Activated T-helper 1 cell treated with Interleukin-2 at 50 U/mL for 16 hours (primary cell): ENCODE results near the gene TCP11.

ENCODE experiments used
- DNase-seq: peaks from one replicate; pipeline ENCODE4 v3.0.0-alpha.2; 2020; ENCODE audit warnings: low read depth

The TCP11 gene

DNA sequence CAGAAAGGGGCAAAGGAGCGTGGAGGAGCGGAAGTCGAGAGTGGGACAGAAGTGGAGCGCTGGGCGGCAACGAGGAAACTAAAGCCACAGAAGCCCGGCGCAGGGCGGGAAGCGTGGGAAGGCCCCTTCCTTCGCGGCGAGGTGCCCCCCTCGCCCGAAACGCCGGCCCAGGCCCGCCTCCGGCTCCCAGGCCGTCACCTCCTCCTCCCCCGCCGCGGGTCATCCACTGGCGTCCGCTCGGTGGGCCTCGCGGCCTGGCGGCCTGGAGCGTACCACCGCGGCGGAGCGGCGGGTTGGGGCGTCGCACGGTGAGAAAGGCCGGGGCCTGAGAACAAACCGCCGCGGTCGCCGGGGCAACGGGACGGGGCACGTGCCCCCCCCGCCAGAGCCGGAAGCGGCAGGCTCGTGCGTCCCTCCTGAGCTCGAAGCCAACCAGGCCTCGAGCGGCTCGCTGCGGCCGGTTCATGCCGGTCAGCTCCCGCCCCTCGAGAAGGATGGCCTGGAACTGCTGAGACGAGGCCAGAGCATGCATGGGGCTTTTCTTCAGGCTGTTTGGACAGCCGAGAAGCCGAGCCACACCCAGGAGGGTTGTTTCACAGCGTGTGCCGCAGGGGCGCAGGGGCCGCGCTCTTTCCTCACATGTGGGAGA is at the start of gene TCP11:
TSS of gene TCP11 (minus strand) at position 333 of the 649 bp plus-strand sequence. CDS start 469 bp downstream, outside the sequence.
- no peak for DNase-seq

DNA sequence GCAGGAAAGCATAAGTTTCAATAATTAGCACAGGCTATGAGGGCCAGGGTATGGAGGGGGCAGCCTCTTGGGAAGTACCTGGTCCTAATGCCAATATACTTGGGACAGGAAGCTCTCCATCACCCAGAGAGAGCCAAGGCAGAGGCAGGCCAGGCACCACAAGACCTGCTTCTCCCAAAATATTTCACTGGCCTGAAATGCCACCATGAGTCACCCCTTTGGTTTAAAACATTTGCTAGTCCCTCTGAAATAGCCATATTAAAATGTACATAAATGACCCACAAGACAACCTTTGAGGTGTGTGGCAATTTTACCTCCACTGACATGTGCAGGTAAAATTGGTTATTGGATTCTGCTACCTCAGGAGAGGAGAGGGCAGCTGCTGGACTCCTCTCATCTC is 49.2 kb upstream of the TCP11 start:
- no peak for DNase-seq

DNA sequence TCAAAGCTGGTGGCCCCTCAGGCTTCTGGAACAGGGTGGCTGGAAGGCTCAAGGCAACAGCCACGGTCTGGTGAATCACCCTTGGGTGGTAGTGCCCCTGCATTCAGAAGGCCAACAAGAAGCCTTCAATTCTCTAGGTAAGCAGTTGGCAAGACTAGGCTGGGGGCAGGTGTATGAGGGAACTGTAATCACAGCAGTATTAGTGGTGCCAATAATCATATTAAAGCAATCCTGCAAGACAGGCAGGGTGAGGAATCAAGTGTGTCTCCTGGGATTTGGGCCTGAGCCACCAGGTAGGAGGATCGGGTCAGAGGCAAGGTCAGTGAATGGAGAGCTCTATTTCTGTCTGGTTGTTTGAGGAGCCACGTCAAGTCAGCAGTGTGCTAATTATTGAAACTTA is 47.7 kb upstream of the TCP11 start:
- DNase-seq = no peak

DNA sequence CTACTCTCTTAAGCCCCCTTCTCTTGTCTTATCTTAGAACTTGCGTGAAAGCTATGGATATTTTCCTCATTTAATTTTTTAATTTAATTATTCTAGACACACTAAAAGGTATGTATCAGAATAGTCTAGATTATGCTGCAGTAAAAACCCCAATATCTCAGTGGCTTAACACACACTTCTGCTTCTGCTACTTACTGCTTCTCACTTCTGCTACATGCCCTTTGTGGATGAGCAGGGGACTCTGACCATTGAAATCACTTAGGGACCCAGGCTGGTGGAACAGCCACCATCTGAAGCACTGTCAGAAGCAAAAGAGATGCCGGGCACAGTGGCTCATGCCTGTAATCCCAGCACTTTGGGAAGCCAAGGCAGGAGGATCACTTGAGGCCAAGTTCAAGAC is 45.4 kb upstream of the TCP11 start:
- DNase-seq = no peak

GRCh38 chr6:35185971-35186370 is 44.8 kb upstream of the TCP11 start:
- DNase-seq = no peak

GRCh38 chr6:35185302-35185681 is 44.2 kb upstream of the TCP11 start:
- no peak for DNase-seq

- no peak for DNase-seq
Observed at GRCh38 chr6:35184580-35185301, 43.6 kb upstream of the TCP11 start.

DNA sequence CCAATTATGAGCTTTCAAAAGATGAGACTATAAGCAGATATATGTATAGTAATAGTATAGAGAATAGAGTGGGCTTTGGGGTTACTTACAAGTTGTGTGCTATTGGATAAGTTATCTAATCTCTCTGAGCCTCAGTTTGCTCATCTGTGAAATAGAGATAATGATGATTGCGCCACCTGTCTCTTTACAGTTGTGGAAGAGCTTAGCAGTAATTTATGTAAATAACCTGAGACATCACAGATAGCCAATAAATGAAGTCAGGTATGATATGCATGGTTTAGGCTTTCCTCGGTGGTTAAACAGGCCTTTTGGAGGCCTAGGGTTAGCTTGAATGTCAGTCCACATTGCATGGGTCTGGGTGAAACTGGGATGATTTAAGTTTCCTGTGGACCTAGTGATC is 42.8 kb upstream of the TCP11 start:
- DNase-seq = no peak

- no peak for DNase-seq
Observed at GRCh38 chr6:35183281-35183680, 42.1 kb upstream of the TCP11 start.

- DNase-seq = no peak
Observed at GRCh38 chr6:35181933-35182612, 40.9 kb upstream of the TCP11 start.

- no peak for DNase-seq
Observed at GRCh38 chr6:35181308-35181932, 40.3 kb upstream of the TCP11 start.

GRCh38 chr6:35179901-35180535 is 38.9 kb upstream of the TCP11 start:
- no peak for DNase-seq

DNA sequence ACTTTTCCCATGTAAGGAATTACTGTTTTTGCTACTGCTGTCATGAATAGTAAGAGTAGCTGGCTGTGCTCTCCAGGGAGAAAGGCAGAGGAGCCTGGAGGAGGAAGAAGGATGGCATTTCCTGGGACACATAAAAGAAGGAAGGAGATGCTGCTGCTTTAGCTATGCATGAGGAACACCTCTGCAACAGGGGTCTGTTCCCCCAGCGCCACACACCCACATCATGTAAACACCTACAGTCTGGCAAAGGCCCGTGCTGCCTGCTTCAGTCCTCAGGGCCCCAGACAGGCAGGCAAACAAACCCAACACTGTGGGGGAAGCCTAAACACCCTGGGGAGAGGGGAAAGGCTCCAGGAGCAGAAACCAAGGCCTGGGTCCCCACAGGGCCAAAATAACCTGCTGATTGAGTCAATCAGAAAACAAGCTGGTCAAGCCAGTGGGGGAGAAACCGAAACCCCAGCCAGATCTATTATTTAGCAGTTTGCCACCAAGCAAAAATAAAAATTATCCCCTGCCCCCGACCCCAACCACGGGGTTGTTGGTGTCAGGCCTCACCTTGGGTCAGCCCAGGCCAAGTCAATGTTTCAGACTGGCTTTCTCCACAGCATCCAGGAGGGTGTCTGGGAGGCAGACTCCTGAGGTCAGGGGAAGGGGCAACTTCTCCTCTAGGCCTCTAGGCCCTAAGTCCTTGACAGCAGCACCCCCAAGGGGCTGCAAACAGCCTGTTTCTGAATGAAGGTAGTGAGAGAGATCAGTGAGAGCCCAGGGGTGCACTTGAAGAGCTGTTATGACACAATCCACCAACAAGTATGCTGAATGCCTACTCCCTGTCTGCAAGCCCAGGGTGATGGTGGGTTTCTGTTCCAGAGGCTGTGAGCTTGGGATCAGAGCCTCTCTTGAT is 38.0 kb upstream of the TCP11 start:
- DNase-seq = no peak

DNA sequence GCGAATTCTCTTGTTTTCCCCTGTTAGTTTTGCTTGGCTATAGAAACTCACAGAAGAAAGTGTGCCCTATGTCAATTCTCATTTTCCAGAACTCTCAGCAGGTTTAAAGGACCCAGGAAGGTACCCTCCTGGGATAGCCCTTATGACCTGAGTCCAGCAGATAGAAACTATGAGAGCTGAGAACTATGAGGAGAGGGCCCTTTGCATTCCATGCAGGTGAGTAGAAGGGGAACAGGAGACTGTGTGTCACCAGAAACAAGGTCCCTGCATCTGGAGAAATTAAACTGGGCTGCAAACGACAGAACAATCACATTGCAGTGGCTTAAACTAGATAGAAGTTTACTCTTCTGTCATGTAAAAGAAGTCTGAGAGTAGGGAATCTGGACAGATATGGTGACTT is 36.9 kb upstream of the TCP11 start:
- no peak for DNase-seq

DNA sequence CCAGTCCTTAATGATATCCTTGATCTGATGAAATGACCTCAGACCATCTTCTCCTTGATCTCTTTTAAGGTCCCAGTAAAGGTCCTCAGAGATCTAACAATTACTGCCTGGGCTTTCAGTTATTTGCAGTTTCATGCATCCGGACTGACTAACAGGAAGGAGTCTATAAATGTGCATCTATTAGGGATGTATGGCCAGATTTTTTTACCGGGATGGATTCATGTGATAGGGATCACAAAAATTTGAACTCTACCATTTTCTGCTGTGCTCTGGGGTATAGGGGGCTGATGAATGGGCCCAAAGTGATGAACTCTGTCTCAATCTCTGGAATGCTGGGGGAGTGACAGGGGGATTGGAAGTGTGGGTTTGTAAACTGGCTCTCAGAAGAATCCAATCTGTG is 36.5 kb upstream of the TCP11 start:
- no peak for DNase-seq

DNA sequence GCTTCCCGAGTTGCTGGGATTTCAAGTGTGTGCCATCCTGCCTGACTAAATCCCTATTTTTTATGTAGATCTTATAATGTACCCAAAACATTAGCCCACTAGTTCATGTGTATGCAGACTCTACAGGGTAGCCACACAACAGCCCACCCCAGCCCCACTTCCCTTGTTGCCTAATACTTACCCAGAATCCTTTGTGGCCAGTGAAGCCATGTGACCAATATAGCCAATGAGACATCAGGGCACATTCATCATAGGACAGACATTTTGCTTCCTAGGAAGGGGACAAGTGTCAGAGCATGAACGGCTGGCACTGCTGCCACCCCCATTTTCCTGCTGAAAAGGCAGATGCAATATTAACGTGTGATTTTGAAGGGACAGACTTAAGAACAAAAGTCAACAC is 36.0 kb upstream of the TCP11 start:
- no peak for DNase-seq

DNA sequence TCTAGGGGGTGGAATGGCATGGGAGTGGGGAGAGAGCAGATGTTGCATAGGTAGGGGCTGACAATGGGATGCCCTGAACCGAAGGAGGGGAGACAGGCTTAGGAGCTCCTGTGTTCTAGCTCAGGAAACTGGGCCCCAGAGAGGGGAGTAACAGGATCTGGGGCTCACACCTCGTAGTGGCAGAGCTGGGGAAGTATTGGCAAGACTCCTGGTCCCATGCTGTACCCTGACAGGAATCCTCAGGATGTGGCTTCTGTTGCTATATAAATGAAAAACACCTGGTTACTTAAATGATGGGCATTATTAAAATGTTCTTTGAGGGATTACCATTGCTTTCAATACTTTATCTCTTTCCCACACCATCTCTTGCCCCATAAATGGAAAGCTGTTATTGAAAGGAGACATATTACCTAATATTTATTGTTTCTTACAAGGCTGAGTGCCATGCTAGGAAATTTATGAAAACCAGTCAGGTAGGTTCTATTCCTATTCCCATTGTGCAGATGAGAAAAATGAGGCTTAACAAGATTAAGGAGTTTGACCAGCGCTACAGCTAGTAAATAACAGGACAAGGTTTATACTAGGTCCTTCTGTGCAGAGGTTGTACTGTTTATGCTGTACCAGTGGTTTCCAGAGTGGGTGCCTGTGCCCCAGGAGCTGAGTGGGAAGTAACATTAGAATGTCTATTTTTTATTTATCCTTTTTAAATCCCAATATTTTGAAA is 35.3 kb upstream of the TCP11 start:
- no peak for DNase-seq

DNA sequence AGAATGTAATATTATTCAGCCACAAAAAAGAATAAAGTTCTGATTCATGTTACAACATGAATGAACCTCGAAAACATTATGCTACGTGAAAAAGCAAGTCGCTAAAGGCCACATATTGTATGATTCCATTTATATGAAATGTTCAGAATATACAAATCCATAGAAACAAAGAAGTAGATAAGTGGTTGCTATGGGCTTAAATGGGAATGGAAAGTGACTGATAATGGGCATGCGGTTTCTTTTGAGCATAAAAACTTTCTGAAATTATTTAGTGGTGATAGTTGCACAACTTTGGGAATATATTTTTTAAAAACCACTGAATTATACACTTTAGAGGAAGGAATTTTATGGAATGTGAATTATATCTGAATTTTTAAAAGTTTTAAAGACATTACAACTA is 33.4 kb upstream of the TCP11 start:
- no peak for DNase-seq

DNA sequence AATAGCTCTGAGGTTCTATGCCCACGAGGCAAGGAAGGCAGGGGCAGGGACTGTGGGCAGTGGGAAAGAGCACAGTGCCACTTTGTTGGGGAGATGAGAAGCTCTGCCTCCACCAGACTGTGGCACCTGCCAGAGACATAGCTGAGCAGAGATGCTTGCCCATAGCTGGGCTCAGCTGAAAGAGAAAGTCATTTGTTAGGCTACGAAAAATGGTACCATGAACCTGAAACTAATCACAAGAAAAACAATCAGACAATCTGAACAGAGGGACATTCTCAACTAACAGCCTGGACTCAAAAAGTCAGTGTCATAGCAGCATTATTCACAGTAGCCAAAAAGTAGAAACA is 32.9 kb upstream of the TCP11 start:
- DNase-seq = no peak

DNA sequence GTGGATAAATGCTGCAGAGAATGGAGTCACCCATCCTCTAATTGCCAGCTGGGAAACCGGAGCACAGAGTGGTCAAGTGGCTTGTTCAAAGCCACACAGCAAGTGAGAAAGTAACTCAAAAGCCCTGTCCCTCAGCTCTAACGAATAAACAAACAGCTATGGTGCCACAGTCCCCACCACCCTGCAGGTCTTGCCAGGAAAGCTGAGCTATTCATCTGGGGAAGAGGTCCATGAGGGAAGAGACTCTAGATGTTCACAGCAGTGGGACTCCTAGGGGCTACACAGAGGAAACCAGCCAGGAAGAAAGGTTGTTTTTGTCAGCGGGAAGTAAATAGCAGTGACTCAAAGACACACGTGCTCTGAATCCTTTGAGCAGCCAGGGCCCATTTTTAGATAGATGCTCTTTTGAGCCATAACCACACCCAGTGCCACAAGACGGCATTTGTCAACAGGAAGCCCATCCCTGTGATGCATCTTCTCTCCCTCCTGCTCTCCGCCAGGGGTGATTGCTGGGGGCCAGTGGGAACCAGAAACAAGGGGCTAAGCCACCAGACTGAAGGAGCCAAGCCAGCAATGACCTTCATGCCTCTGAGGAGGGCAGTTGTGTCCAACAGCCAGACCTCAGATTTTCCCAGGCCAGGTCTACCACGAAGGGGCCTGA is 32.4 kb upstream of the TCP11 start:
- no peak for DNase-seq
